ENCODE results near the gene SETD2. TPM values are rescaled to one million over a fixed set of nuclear protein-coding genes. Genes with fewer than 3 reads are reported as not detected.
A peak's percentile ranks its signal among the peaks of the same experiment; 100 is the strongest.

SETD2 gene
- total and polyA plus RNA-seq, 9 of the 15 experiments (the other 6 are each of a cell fraction or from before 2014, with no cell fraction given): 8.2 to 44.0 (median 33.6) TPM

- no peak overlapping the region for H3K4me2 ChIP-seq (ENCODE audit: insufficient read depth, low read length)
- no peak for FAIRE-seq
- in situ Hi-C loops (cut with MboI): no loop called here
These were observed 159.3 kb downstream of the SETD2 start for GRCh38 chr3:47004369-47005211.

More at GRCh38 chr3:47004369-47005211, 159.3 kb downstream of the SETD2 start:
- ATAC-seq (no peak), DNase-seq (ENCODE audit: extremely low read depth in 1 of 4, low spot score in 3 of 4) (no peak)
- ChIA-PET CTCF (ENCODE audit: low intra/inter-chr PET ratio) (no interaction called here), POLR2A (interaction anchor here (0.7 to 2.2 kb wide), 5 partner anchors 9 to 19 kb away, joined by 3 to 7 read pairs (median 4); no protein-coding TSS in a partner anchor)
- Histone ChIP-seq H3K4me1 (replicated peaks in 1 of 2; ENCODE audit: control insufficient read depth in 2 of 2, insufficient read depth in 2 of 2, low read length in 2 of 2) (peaks cover 0 to 31% of the 10 kb centered on the region in 2 experiments; a peak in 1 of 5 replicates), H3K9me1 (ENCODE audit: control insufficient read depth, insufficient read depth, low read length) (no peaks in the 10 kb centered on the region), H3K79me2 (ENCODE audit: control insufficient read depth, insufficient read depth, low read length) (no peaks in the 10 kb centered on the region), H3K9ac (ENCODE audit: insufficient read depth in 1 of 2, low read depth in 2 of 2, low read length in 2 of 2) (0 out of 4 replicates have a peak overlapping the region, but pooled peaks of 1 of the 2 experiments have one; percentile 15), H3K27ac (ENCODE audit: extremely low read depth, low read depth, low read length) (no peak overlapping the region), H2AFZ (ENCODE audit: low read depth, low read length) (no peak overlapping the region), H4K20me1 (replicated peaks; ENCODE audit: control insufficient read depth, insufficient read depth, low read length) (0 out of 2 replicates have a peak, but pooled peaks cover 3% of the 10 kb centered on the region), H3K27me3 (ENCODE audit: control insufficient read depth in 2 of 2, insufficient read depth in 2 of 2, low read length in 2 of 2) (no peaks in the 10 kb centered on the region), H3K4me3 (no peak overlapping the region), H3K36me3 (ENCODE audit: control insufficient read depth, insufficient read depth, low read length) (peaks cover 98% of the 10 kb centered on the region), H3K9me3 (replicated peaks; ENCODE audit: control insufficient read depth, insufficient read depth, low read depth, low read length) (no peaks in the 10 kb centered on the region)
- no peak for TF ChIP-seq ZBTB8A (IDR thresholded peaks at IDR 0.05; ENCODE audit: partially characterized antibody)
- 0 out of 2 replicates have a peak, but pooled peaks have one; percentile 1 for TF ChIP-seq POLR2G (IDR thresholded peaks at IDR 0.05; ENCODE audit: low read depth, low read length)
- no TSS peak for BruUV-seq (replicated peaks)
- 94% methylated on average over 16 of the region's 17 CpGs for WGBS (ENCODE audit: insufficient coverage, low coverage, missing lambda C conversion rate)
- intact Hi-C loops (cut with micrococcal nuclease): no loop called here
